Liver (tissue), 3 donors: ENCODE measurements around the gene BDP1.
"Not testable (repeated sequence)": the region's sequence is repeated elsewhere in the genome, so short reads cannot be mapped to it uniquely, and the experiment has no call there.

Experiments used
- RXRA ChIP-seq, 2 donors: IDR thresholded peaks; 2 replicates each; pipeline ENCODE4 v1.6.1; 2017 to 2018; ENCODE audit warnings: antibody characterized with exemption in 2 of 2, mild to moderate bottlenecking in 1 of 2
- TF ChIP-seq, protein P1 (sequence below): fragments of 150-350 bp; IDR thresholded peaks from 2 replicates; pipeline ENCODE4 v1.5.1; 2017; ENCODE audit warnings: improper control_type of control experiment, low read depth, low read length; ENCODE audit not compliant: missing input control
- donor health status: healthy.
- donor health status: healthy.

DNA sequence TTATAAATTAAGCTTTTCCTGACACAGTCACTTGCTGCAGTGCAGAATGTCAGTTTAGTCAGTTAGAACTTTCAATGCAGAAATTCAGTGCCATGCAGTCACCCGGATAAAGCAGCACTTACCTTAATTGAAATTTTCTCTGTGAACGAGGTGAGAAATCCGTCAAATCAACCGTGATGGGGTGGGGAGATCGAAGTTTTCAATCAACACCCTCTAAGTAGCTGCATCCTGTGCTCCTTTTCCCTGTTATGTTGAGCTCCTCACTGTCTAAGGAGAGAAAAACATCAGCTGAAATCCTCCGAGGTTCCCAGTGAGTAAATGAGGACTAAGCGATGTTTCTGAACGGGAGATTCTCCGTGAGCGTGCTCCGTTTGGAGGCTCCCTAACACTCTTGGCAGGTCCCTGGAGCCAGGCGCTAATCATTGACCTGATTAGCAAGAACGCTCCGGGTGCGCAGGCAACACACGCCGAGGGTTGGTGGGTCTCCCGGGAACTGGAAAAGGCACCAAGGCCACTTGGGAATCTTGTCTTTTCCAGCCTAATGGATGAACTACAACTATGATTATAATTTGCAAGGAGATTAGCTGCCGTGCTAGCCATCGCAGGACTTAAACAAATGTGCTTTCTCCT lies 9.8 kb upstream of the BDP1 start:
- not testable (repeated sequence) for TF ChIP-seq RXRA (IDR thresholded peaks at IDR 0.05)
- TF ChIP-seq, protein P1, sequence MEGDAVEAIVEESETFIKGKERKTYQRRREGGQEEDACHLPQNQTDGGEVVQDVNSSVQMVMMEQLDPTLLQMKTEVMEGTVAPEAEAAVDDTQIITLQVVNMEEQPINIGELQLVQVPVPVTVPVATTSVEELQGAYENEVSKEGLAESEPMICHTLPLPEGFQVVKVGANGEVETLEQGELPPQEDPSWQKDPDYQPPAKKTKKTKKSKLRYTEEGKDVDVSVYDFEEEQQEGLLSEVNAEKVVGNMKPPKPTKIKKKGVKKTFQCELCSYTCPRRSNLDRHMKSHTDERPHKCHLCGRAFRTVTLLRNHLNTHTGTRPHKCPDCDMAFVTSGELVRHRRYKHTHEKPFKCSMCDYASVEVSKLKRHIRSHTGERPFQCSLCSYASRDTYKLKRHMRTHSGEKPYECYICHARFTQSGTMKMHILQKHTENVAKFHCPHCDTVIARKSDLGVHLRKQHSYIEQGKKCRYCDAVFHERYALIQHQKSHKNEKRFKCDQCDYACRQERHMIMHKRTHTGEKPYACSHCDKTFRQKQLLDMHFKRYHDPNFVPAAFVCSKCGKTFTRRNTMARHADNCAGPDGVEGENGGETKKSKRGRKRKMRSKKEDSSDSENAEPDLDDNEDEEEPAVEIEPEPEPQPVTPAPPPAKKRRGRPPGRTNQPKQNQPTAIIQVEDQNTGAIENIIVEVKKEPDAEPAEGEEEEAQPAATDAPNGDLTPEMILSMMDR = not testable (repeated sequence)
